Measurements from ENCODE around the gene PVRIG.
"Not testable (repeated sequence)": the region's sequence is repeated elsewhere in the genome, so short reads cannot be mapped to it uniquely, and the experiment has no call there.

The PVRIG gene

GRCh38 chr7:100200693-100201092, 19.1 kb upstream of the PVRIG start:
- Histone ChIP-seq H3K9me3 (ENCODE audit: low read length) (no peaks in the 10 kb centered on the region), H3K27me3 (ENCODE audit: control insufficient read depth in 1 of 2, insufficient read depth in 2 of 2, low read length in 2 of 2) (no peaks in the 10 kb centered on the region), H3K4me3 (ENCODE audit: low read depth in 1 of 2, low read length in 2 of 2) (no peak overlapping the region), H3K36me3 (ENCODE audit: insufficient read depth, low read length) (no peaks in the 10 kb centered on the region), H3K4me1 (ENCODE audit: insufficient read depth, low read length) (no peaks in the 10 kb centered on the region), H3K27ac (ENCODE audit: low read depth, low read length) (no peak overlapping the region), H3K9ac (ENCODE audit: low read length) (no peak overlapping the region)

- Histone ChIP-seq H3K27ac (ENCODE audit: low read depth, low read length) (no peak overlapping the region), H3K36me3 (ENCODE audit: insufficient read depth, low read length) (no peaks in the 10 kb centered on the region), H3K4me1 (ENCODE audit: insufficient read depth, low read length) (no peaks in the 10 kb centered on the region), H3K4me3 (ENCODE audit: low read depth in 1 of 2, low read length in 2 of 2) (no peak overlapping the region), H3K27me3 (ENCODE audit: control insufficient read depth in 1 of 2, insufficient read depth in 2 of 2, low read length in 2 of 2) (no peaks in the 10 kb centered on the region), H3K9ac (ENCODE audit: low read length) (no peak overlapping the region), H3K9me3 (ENCODE audit: low read length) (no peaks in the 10 kb centered on the region)
Observed at GRCh38 chr7:100204454-100204853, 15.3 kb upstream of the PVRIG start.

- Histone ChIP-seq H3K4me1 (ENCODE audit: insufficient read depth, low read length) (no peaks in the 10 kb centered on the region), H3K4me3 (ENCODE audit: low read depth in 1 of 2, low read length in 2 of 2) (no peak overlapping the region), H3K27ac (ENCODE audit: low read depth, low read length) (no peak overlapping the region), H3K9ac (ENCODE audit: low read length) (no peak overlapping the region), H3K27me3 (ENCODE audit: control insufficient read depth in 1 of 2, insufficient read depth in 2 of 2, low read length in 2 of 2) (no peaks in the 10 kb centered on the region), H3K36me3 (ENCODE audit: insufficient read depth, low read length) (no peaks in the 10 kb centered on the region), H3K9me3 (ENCODE audit: low read length) (no peaks in the 10 kb centered on the region)
Observed at GRCh38 chr7:100208911-100209408, 10.8 kb upstream of the PVRIG start.

- no peak overlapping the region for H3K27ac ChIP-seq (ENCODE audit: low read depth, low read length)
- H3K36me3 ChIP-seq (ENCODE audit: insufficient read depth, low read length), result no peaks in the 10 kb centered on the region
- no peaks in the 10 kb centered on the region for H3K4me1 ChIP-seq (ENCODE audit: insufficient read depth, low read length)
- H3K27me3 ChIP-seq (ENCODE audit: control insufficient read depth in 1 of 2, insufficient read depth in 2 of 2, low read length in 2 of 2), result no peaks in the 10 kb centered on the region
- no peak overlapping the region for H3K4me3 ChIP-seq (ENCODE audit: low read depth in 1 of 2, low read length in 2 of 2)
- H3K9ac ChIP-seq (ENCODE audit: low read length), result no peak overlapping the region
- no peaks in the 10 kb centered on the region for H3K9me3 ChIP-seq (ENCODE audit: low read length)
Observed at GRCh38 chr7:100209493-100209892, 10.3 kb upstream of the PVRIG start.

- no peak overlapping the region for H3K9ac ChIP-seq (ENCODE audit: low read length)
- no peaks in the 10 kb centered on the region for H3K9me3 ChIP-seq (ENCODE audit: low read length)
- no peak overlapping the region for H3K4me3 ChIP-seq (ENCODE audit: low read depth in 1 of 2, low read length in 2 of 2)
- H3K4me1 ChIP-seq (ENCODE audit: insufficient read depth, low read length), result peaks cover 3% of the 10 kb centered on the region
- no peak overlapping the region for H3K27ac ChIP-seq (ENCODE audit: low read depth, low read length)
- H3K27me3 ChIP-seq (ENCODE audit: control insufficient read depth in 1 of 2, insufficient read depth in 2 of 2, low read length in 2 of 2), result no peaks in the 10 kb centered on the region
- H3K36me3 ChIP-seq (ENCODE audit: insufficient read depth, low read length), result no peaks in the 10 kb centered on the region
Observed at GRCh38 chr7:100210805-100211204, 8.9 kb upstream of the PVRIG start.

GRCh38 chr7:100211342-100211780, 8.4 kb upstream of the PVRIG start:
- Histone ChIP-seq H3K9me3 (ENCODE audit: low read length) (no peaks in the 10 kb centered on the region), H3K36me3 (ENCODE audit: insufficient read depth, low read length) (no peaks in the 10 kb centered on the region), H3K4me3 (ENCODE audit: low read depth in 1 of 2, low read length in 2 of 2) (no peak overlapping the region), H3K27me3 (ENCODE audit: control insufficient read depth in 1 of 2, insufficient read depth in 2 of 2, low read length in 2 of 2) (no peaks in the 10 kb centered on the region), H3K4me1 (ENCODE audit: insufficient read depth, low read length) (peaks cover 4% of the 10 kb centered on the region), H3K27ac (ENCODE audit: low read depth, low read length) (no peak overlapping the region), H3K9ac (ENCODE audit: low read length) (no peak overlapping the region)

GRCh38 chr7:100212631-100213286, 7.0 kb upstream of the PVRIG start:
- peaks cover 4% of the 10 kb centered on the region for H3K4me1 ChIP-seq (ENCODE audit: insufficient read depth, low read length)
- no peaks in the 10 kb centered on the region for H3K9me3 ChIP-seq (ENCODE audit: low read length)
- no peaks in the 10 kb centered on the region for H3K36me3 ChIP-seq (ENCODE audit: insufficient read depth, low read length)
- H3K4me3 ChIP-seq (ENCODE audit: low read depth in 1 of 2, low read length in 2 of 2), result no peak overlapping the region
- no peaks in the 10 kb centered on the region for H3K27me3 ChIP-seq (ENCODE audit: control insufficient read depth in 1 of 2, insufficient read depth in 2 of 2, low read length in 2 of 2)
- H3K27ac ChIP-seq (ENCODE audit: low read depth, low read length), result no peak overlapping the region
- H3K9ac ChIP-seq (ENCODE audit: low read length), result no peak overlapping the region

GRCh38 chr7:100213672-100214071, 6.1 kb upstream of the PVRIG start:
- peaks cover 4% of the 10 kb centered on the region for H3K4me1 ChIP-seq (ENCODE audit: insufficient read depth, low read length)
- no peak overlapping the region for H3K9ac ChIP-seq (ENCODE audit: low read length)
- H3K4me3 ChIP-seq (ENCODE audit: low read depth in 1 of 2, low read length in 2 of 2), result no peak overlapping the region
- no peaks in the 10 kb centered on the region for H3K36me3 ChIP-seq (ENCODE audit: insufficient read depth, low read length)
- H3K27me3 ChIP-seq (ENCODE audit: control insufficient read depth in 1 of 2, insufficient read depth in 2 of 2, low read length in 2 of 2), result no peaks in the 10 kb centered on the region
- H3K9me3 ChIP-seq (ENCODE audit: low read length), result no peaks in the 10 kb centered on the region
- no peak overlapping the region for H3K27ac ChIP-seq (ENCODE audit: low read depth, low read length)

GRCh38 chr7:100214356-100214755, 5.4 kb upstream of the PVRIG start:
- H3K9me3 ChIP-seq (ENCODE audit: low read length); H3K27ac ChIP-seq (ENCODE audit: low read depth, low read length); H3K4me1 ChIP-seq (ENCODE audit: insufficient read depth, low read length); H3K27me3 ChIP-seq (ENCODE audit: control insufficient read depth in 1 of 2, insufficient read depth in 2 of 2, low read length in 2 of 2); H3K4me3 ChIP-seq (ENCODE audit: low read depth in 1 of 2, low read length in 2 of 2); H3K36me3 ChIP-seq (ENCODE audit: insufficient read depth, low read length); H3K9ac ChIP-seq (ENCODE audit: low read length): not testable (repeated sequence)

- Histone ChIP-seq H3K4me1 (ENCODE audit: insufficient read depth, low read length) (peaks cover 4% of the 10 kb centered on the region), H3K27me3 (ENCODE audit: control insufficient read depth in 1 of 2, insufficient read depth in 2 of 2, low read length in 2 of 2) (no peaks in the 10 kb centered on the region), H3K9me3 (ENCODE audit: low read length) (no peaks in the 10 kb centered on the region), H3K4me3 (ENCODE audit: low read depth in 1 of 2, low read length in 2 of 2) (no peak overlapping the region), H3K36me3 (ENCODE audit: insufficient read depth, low read length) (no peaks in the 10 kb centered on the region), H3K9ac (ENCODE audit: low read length) (no peak overlapping the region), H3K27ac (ENCODE audit: low read depth, low read length) (no peak overlapping the region)
Observed at GRCh38 chr7:100215895-100216294, 3.9 kb upstream of the PVRIG start.

- not testable (repeated sequence) for H3K4me3 ChIP-seq (ENCODE audit: low read depth in 1 of 2, low read length in 2 of 2); H3K9me3 ChIP-seq (ENCODE audit: low read length); H3K4me1 ChIP-seq (ENCODE audit: insufficient read depth, low read length); H3K27ac ChIP-seq (ENCODE audit: low read depth, low read length); H3K9ac ChIP-seq (ENCODE audit: low read length); H3K36me3 ChIP-seq (ENCODE audit: insufficient read depth, low read length); H3K27me3 ChIP-seq (ENCODE audit: control insufficient read depth in 1 of 2, insufficient read depth in 2 of 2, low read length in 2 of 2)
Observed at GRCh38 chr7:100217934-100218333, 1.8 kb upstream of the PVRIG start.

GRCh38 chr7:100219271-100219737, 445 bp upstream of the PVRIG start:
- Histone ChIP-seq H3K4me1 (ENCODE audit: insufficient read depth, low read length) (peaks cover 4% of the 10 kb centered on the region), H3K9me3 (ENCODE audit: low read length) (no peaks in the 10 kb centered on the region), H3K27me3 (ENCODE audit: control insufficient read depth in 1 of 2, insufficient read depth in 2 of 2, low read length in 2 of 2) (no peaks in the 10 kb centered on the region), H3K4me3 (ENCODE audit: low read depth in 1 of 2, low read length in 2 of 2) (no peak overlapping the region), H3K9ac (ENCODE audit: low read length) (no peak overlapping the region), H3K36me3 (ENCODE audit: insufficient read depth, low read length) (no peaks in the 10 kb centered on the region), H3K27ac (ENCODE audit: low read depth, low read length) (no peak overlapping the region)

Data from muscle layer of colon (tissue), 2 donors.